HG02981 (cell line): ENCODE data around the gene FOXD1.
"Not testable (repeated sequence)": the region's sequence is repeated elsewhere in the genome, so short reads cannot be mapped to it uniquely, and the experiment has no call there.

Experiments
- ATAC-seq: cut with Tn5 transposase; IDR thresholded peaks from one replicate; pipeline ENCODE4 v1.9.1; 2021; ENCODE audit warnings: mild to moderate bottlenecking, moderate library complexity; ENCODE audit not compliant: unreplicated experiment

FOXD1 gene

GRCh38 chr5:73464016-73464745, 15.6 kb upstream of the FOXD1 start:
- no peak for ATAC-seq

GRCh38 chr5:73460133-73460532, 11.6 kb upstream of the FOXD1 start:
- no peak for ATAC-seq

DNA sequence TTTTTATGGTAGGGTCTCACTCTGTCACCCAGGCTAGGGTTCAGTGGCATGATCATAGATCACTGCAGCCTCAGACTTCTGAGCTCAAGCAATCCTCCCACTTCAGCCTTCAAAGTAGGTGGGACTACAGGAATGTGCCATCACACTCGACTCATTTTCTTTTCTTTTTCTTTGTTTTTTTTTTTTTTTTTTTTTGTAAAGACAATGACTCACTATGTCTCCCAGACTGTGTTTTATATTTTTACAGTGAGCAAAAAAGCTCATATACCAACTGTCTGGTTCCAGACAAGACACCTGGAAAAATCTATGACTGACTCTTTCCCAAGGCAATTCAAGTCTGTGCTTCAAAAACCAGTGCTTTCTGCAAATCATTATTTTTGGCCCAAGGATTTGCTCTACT, 10.8 kb upstream of the FOXD1 start:
- no peak for ATAC-seq

GRCh38 chr5:73456462-73456861, 7.9 kb upstream of the FOXD1 start:
- ATAC-seq: not testable (repeated sequence)

DNA sequence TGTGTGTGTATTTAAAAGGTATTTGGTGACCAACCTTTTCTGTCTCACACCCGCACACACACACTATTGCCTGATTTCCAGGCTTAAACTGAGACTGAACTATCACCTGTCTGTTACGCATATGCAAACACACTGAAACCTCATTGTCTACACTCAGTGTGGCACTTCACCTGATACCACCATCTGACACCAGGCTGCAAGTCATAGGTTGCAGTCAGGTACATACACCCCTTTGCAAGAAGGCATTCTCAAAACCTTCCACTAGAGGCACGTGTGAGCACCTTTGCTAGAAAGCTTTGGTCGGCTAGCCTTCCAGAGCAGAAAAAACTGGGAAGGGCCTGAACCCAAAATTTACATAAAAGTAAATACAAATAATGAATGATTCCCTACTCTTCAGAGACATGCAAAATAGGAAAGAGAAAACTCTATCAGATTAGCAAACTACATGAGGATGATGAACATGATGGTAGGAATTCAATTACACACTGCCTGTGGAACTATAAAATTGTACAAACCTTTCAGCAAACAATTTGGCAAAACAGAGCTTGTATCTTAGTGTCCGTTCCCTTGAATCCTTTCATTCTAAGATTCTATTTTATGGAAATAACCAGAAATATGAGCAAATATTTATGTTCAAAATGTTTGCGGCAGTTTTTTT, 5.9 kb upstream of the FOXD1 start:
- ATAC-seq: peak; percentile 76

GRCh38 chr5:73452215-73452614, 3.6 kb upstream of the FOXD1 start:
- no peak for ATAC-seq

- no peak for ATAC-seq
Measured at GRCh38 chr5:73451224-73452130, 2.9 kb upstream of the FOXD1 start.

DNA sequence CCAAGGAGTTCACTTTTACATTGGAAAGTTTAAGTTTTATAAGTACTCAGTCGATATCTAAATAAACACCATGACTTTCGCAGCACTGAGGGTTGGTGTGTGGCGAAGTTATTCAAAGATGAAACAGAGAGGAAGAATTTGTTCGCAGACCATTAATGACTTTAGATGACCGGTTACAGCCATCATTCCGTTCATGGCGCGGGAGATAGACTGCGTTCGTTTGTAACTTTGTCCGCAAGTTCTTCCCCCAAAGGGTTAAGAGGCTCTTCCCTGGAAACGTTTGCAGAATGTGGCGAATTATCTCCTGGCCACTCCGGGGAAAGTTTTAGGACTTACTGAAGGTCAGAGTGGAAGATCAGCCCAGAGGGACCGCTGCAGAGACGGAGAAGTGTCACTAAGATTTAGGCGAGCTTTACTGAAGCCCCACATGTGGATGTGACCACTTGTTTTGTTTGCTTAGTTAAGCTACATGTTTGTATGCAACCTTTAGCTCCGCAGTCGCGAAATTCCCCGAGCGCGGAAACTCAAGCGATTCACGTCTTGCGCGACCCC, 2.2 kb upstream of the FOXD1 start:
- ATAC-seq: no peak

DNA sequence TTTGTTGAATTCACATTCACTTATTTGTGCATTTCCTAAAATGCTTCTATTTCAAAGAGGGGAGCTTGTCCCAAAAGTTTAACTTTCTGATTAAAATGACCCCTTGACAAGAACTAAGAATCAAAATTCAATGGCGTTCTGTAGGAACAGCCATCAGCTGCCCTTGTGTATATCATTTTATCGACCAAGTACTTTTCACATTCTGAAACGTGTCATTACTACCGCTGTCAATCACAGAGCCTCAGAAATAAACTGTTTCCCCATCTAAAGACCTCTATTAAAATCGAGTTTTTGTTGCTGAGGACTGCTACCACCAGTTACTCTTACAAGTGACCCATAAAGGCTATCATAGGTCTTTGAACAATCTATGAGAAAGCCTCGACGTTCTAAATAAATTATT, 1.6 kb upstream of the FOXD1 start:
- no peak for ATAC-seq

- no peak for ATAC-seq
Measured at GRCh38 chr5:73447530-73448462, 781 bp downstream of the FOXD1 start.

DNA sequence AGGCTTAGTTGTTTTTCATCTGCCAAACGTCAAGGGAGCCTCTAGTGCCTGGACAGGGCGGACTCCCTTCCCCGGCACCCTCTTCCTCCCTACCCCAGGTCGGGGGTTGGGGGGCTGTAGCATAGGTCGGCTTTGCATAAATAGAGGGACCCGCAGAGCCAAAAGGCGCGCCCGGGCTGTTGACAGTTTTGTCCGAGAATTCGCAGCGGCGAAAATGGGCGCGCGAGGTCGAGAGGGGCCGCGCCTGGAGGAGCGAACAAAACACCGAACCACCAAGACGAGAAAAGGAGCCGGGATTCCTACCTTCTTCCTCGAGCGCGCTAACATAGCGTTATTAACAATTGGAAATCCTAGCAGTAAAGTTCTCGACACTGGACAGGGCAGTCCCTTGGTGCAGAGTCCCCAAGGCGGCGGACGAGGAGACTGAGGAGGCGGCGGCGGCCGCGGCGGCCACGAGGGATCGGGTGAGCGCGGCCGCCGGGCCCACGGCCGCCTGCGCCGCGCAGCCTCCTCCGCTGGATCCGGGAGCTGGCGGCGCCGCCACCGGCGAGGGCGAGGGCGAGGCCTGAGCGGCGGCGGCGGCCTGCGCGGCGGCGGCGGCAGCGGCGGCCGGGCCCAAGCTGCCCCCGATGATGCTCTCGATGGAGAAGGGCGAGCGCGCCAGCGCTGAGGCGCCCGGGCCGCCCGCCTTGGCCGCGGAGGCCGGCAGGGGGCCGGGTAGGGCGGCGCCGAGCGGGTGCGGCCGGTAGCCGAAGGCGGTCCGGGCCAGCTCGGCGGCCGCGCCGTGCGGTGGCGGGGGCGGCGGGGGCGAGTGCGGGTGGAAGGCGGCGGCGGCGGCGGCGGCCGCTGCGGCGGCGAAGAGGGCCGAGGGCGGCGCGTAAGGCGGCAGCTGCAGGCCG, 1.7 kb downstream of the FOXD1 start:
- no peak for ATAC-seq

DNA sequence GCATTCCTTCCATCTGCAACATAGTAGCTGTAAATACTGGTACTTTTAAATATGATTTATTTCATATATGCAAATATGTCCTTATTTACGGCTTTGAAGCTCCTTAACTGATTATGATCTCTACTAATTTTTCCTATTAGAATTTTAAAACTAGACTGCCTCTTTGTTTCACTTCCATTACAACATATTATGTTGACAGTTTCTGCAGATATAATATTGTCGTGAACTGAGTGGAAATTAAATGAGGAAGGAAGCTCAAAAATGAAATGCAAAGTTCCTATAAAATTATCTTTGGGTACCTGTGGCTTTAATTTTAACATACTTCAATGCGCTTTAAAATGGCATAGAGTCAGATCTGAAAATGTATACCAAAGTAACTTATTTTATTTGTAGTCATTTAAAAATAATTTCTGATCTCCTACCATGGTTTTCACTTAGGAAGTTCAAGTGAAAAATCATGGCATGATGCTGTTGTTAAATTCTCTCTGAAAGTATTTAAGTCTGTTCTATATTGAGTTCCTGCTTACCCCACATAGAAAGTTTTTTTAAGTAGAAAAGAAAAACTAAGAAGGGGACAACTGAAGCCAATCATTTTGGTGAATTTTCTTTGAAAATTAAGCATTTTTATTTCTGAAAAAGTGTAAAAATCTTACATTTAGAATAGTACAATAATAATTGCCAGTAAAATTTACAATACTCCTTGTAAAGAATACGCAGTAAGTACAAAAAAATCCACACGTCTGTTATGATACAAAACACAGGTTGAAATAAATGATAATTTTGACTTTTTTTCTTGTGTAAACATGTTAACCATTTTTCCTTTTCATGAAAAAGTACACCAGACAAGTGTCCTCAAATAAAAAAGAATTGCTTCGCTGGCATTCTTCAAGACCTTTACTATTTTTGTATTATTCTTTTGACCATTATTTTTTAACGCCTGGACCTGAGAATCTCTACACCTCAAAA, 2.6 kb downstream of the FOXD1 start:
- ATAC-seq: no peak

- no peak for ATAC-seq
Measured at GRCh38 chr5:73444499-73445438, 3.8 kb downstream of the FOXD1 start.

- ATAC-seq: no peak
Measured at GRCh38 chr5:73443829-73444498, 4.6 kb downstream of the FOXD1 start.

GRCh38 chr5:73442996-73443627, 5.5 kb downstream of the FOXD1 start:
- no peak for ATAC-seq

DNA sequence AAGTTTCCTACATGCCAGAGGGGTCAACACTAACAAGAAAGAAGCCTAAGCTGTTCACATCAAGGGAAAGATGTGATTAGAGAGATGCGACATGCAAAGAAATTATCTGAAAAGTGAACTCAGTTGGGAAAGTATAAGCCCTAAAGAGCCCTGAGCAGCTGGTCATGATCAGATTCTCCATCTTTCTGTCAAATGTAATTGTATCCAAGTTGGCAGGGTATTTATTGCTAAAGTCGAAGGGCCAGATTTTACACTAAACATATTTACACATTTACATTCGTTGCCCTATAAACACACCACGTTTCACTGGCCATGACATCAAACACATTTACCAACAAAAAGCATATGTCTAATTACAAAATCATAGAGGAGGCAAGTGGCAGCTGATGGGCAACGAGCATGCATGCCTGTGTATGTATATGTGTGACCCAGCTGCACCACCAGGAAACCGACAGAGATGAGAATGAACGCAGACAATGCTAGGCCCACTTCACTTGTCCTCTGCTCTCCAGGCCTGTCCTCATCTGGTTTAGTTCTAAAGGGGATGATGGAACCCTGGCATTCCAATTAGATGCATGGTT, 6.3 kb downstream of the FOXD1 start:
- ATAC-seq: no peak
